IMR-90 (cell line): Measurements from ENCODE around the gene RHBDD1. TPM values are rescaled to one million over a fixed set of nuclear protein-coding genes. Genes with fewer than 3 reads are reported as not detected.

Experiments used
- ATAC-seq: fragments of 200-7000 bp; cut with Tn5 transposase; 2 replicates; pipeline ENCODE4 v1.9.1; 2020; ENCODE audit warnings: low read depth, mild to moderate bottlenecking, moderate library complexity
- BruUV-seq: library from RNA; stranded (reverse); fragments of 400-500 nt; replicated peaks from 2 replicates; lab custom pipeline; 2021; lab: Mats Ljungman, UMichigan
- CTCF ChIA-PET: fragments of 300-600 bp; formaldehyde crosslinking; extraction: SDS; loops from one replicate; lab custom pipeline; 2021; ENCODE audit warnings: antibody characterized with exemption; lab: Yijun Ruan, JAX
- POLR2A ChIA-PET: fragments of 300-600 bp; sonication (Branson Sonifier 250); formaldehyde crosslinking; loops from one replicate; lab custom pipeline; 2022; ENCODE audit warnings: antibody characterized with exemption; ENCODE audit not compliant: unreplicated experiment; lab: Charles Lee
- DNase-seq: peaks from one replicate; pipeline ENCODE4 v3.0.0; 2013
- H2AFZ ChIP-seq: replicated peaks from 2 replicates; pipeline ENCODE3; 2013; ENCODE audit warnings: low read length, mild to moderate bottlenecking; ENCODE audit not compliant: poor library complexity
- H2AK5ac ChIP-seq: 2 replicates; pipeline ENCODE4 v1.6.1; 2013; ENCODE audit warnings: low read depth, low read length, inconsistent platforms
- H2AK9ac ChIP-seq: replicated peaks from 2 replicates; pipeline ENCODE3; 2013; ENCODE audit warnings: mild to moderate bottlenecking, low read depth, low read length, moderate library complexity; ENCODE audit not compliant: poor library complexity
- H2BK120ac ChIP-seq: 2 replicates; pipeline ENCODE4 v1.6.1; 2013; ENCODE audit warnings: low read depth, low read length, inconsistent platforms
- H2BK15ac ChIP-seq: 3 replicates; pipeline ENCODE4 v1.6.1; 2013; ENCODE audit warnings: low read depth, low read length, inconsistent platforms
- H2BK20ac ChIP-seq: 2 replicates; pipeline ENCODE4 v1.6.1; 2013; ENCODE audit warnings: low read depth, mild to moderate bottlenecking, inconsistent platforms, low read length, moderate library complexity
- H2BK5ac ChIP-seq: 2 replicates; pipeline ENCODE4 v1.6.1; 2013; ENCODE audit warnings: mild to moderate bottlenecking, low read depth, low read length, inconsistent platforms; ENCODE audit not compliant: poor library complexity, severe bottlenecking
- H3K14ac ChIP-seq: replicated peaks from 2 replicates; pipeline ENCODE4 v1.6.1; 2013; ENCODE audit warnings: low read depth, low read length, inconsistent platforms
- H3K18ac ChIP-seq: 2 replicates; pipeline ENCODE4 v1.6.1; 2013; ENCODE audit warnings: low read depth, low read length, control low read depth
- H3K23ac ChIP-seq: 2 replicates; pipeline ENCODE4 v1.6.1; 2013; ENCODE audit warnings: low read depth, low read length, inconsistent platforms
- H3K27ac ChIP-seq: 2 replicates; pipeline ENCODE4 v1.5.1; 2013; ENCODE audit warnings: mild to moderate bottlenecking, control low read depth, low read length; ENCODE audit not compliant: insufficient read depth
- H3K27me3 ChIP-seq: 2 replicates; pipeline ENCODE4 v1.6.1; 2013; ENCODE audit warnings: low read length; ENCODE audit not compliant: control insufficient read depth, insufficient read depth
- H3K36me3 ChIP-seq: 2 replicates; pipeline ENCODE4 v1.6.1; 2013; ENCODE audit warnings: low read length, mixed read lengths; ENCODE audit not compliant: control insufficient read depth, insufficient read depth
- H3K4ac ChIP-seq: 2 replicates; pipeline ENCODE4 v1.6.1; 2013; ENCODE audit warnings: low read depth, low read length, inconsistent platforms
- H3K4me1 ChIP-seq: 2 replicates; pipeline ENCODE4 v1.6.1; 2013; ENCODE audit warnings: low read length, mixed read lengths; ENCODE audit not compliant: control insufficient read depth, insufficient read depth
- H3K4me2 ChIP-seq: 2 replicates; pipeline ENCODE4 v1.6.1; 2013; ENCODE audit warnings: low read depth, mild to moderate bottlenecking, control low read depth, low read length, moderate library complexity
- H3K4me3 ChIP-seq: 2 replicates; pipeline ENCODE4 v1.5.1; 2013; ENCODE audit warnings: low read depth, mild to moderate bottlenecking, control low read depth, low read length, moderate library complexity; ENCODE audit not compliant: insufficient read depth
- H3K56ac ChIP-seq: 2 replicates; pipeline ENCODE4 v1.6.1; 2013; ENCODE audit warnings: low read length, inconsistent platforms; ENCODE audit not compliant: insufficient read depth; ENCODE audit errors: extremely low read depth
- H3K79me1 ChIP-seq, 2 experiments: 2 replicates each; pipeline ENCODE4 v1.6.1; 2013; ENCODE audit warnings: low read length in 2 of 2, inconsistent platforms in 1 of 2, low read depth in 1 of 2
- H3K9ac ChIP-seq: 2 replicates; pipeline ENCODE4 v1.6.1; 2013; ENCODE audit warnings: low read depth, low read length, control low read depth
- H3K9me1 ChIP-seq: 2 replicates; pipeline ENCODE4 v1.6.1; 2013; ENCODE audit warnings: low read length, inconsistent platforms; ENCODE audit not compliant: insufficient read depth
- H3K9me3 ChIP-seq: 2 replicates; pipeline ENCODE4 v1.6.1; 2013; ENCODE audit warnings: low read length; ENCODE audit not compliant: control insufficient read depth, insufficient read depth
- H4K20me1 ChIP-seq: 2 replicates; pipeline ENCODE4 v1.6.1; 2013; ENCODE audit warnings: low read length, inconsistent platforms; ENCODE audit not compliant: insufficient read depth
- H4K5ac ChIP-seq: 2 replicates; pipeline ENCODE4 v1.6.1; 2013; ENCODE audit warnings: mild to moderate bottlenecking, low read depth, low read length, control low read depth
- H4K8ac ChIP-seq, 2 experiments: 2 replicates each; pipeline ENCODE4 v1.6.1; 2013; ENCODE audit warnings: low read depth in 2 of 2, low read length in 2 of 2, control low read depth in 1 of 2, inconsistent platforms in 1 of 2
- H4K91ac ChIP-seq: 2 replicates; pipeline ENCODE4 v1.6.1; 2013; ENCODE audit warnings: low read depth, low read length, inconsistent platforms; ENCODE audit not compliant: insufficient read depth
- BHLHE40 ChIP-seq: fragments of 150-350 bp; IDR thresholded peaks from 2 replicates; pipeline ENCODE4 v1.6.1; 2016; ENCODE audit warnings: mild to moderate bottlenecking, low read depth, low read length
- CEBPB ChIP-seq: IDR thresholded peaks from 2 replicates; pipeline ENCODE4 v1.6.1; 2012; ENCODE audit warnings: low read depth, low read length, improper control_type of control experiment
- CHD1 ChIP-seq: IDR thresholded peaks from 2 replicates; pipeline ENCODE4 v1.6.1; 2012; ENCODE audit warnings: low read depth, low read length, improper control_type of control experiment
- CTCF ChIP-seq: conservative IDR thresholded peaks from 2 replicates; pipeline ENCODE4 v1.5.1; 2012; ENCODE audit warnings: mild to moderate bottlenecking, low read depth, low read length, improper control_type of control experiment
- ELK1 ChIP-seq: fragments of 150-350 bp; IDR thresholded peaks from 2 replicates; pipeline ENCODE4 v1.6.1; 2016; ENCODE audit warnings: low read depth, mild to moderate bottlenecking, low read length, moderate library complexity, borderline replicate concordance
- FOS ChIP-seq: fragments of 150-350 bp; IDR thresholded peaks from 2 replicates; pipeline ENCODE4 v1.6.1; 2016; ENCODE audit warnings: low read depth, low read length
- MAFK ChIP-seq: IDR thresholded peaks from 2 replicates; pipeline ENCODE4 v1.6.1; 2012; ENCODE audit warnings: low read depth, low read length, improper control_type of control experiment
- MAZ ChIP-seq: IDR thresholded peaks from 2 replicates; pipeline ENCODE4 v1.6.1; 2012; ENCODE audit warnings: low read depth, mild to moderate bottlenecking, low read length, improper control_type of control experiment, moderate library complexity, borderline replicate concordance
- MXI1 ChIP-seq: IDR thresholded peaks from 2 replicates; pipeline ENCODE4 v1.6.1; 2012; ENCODE audit warnings: low read depth, mild to moderate bottlenecking, low read length, moderate library complexity, borderline replicate concordance
- NFE2L2 ChIP-seq: fragments of 150-350 bp; IDR thresholded peaks from 2 replicates; pipeline ENCODE4 v1.6.1; 2016; ENCODE audit warnings: low read depth, mild to moderate bottlenecking, low read length
- POLR2A ChIP-seq: IDR thresholded peaks from 2 replicates; pipeline ENCODE4 v1.6.1; 2012; ENCODE audit warnings: mild to moderate bottlenecking, low read depth, low read length
- RAD21 ChIP-seq: IDR thresholded peaks from 2 replicates; pipeline ENCODE4 v1.6.1; 2012; ENCODE audit warnings: low read length, improper control_type of control experiment
- RCOR1 ChIP-seq: IDR thresholded peaks from 2 replicates; pipeline ENCODE4 v1.6.1; 2012; ENCODE audit warnings: mild to moderate bottlenecking, low read length, improper control_type of control experiment; ENCODE audit not compliant: insufficient replicate concordance
- RFX5 ChIP-seq: IDR thresholded peaks from 2 replicates; pipeline ENCODE4 v1.8.0; 2012; ENCODE audit warnings: low read depth, mild to moderate bottlenecking, low read length, moderate library complexity
- SMC3 ChIP-seq: fragments of 150-350 bp; IDR thresholded peaks from 2 replicates; pipeline ENCODE4 v1.6.1; 2016; ENCODE audit warnings: low read depth, mild to moderate bottlenecking, antibody characterized with exemption, low read length, moderate library complexity
- USF2 ChIP-seq: fragments of 150-350 bp; IDR thresholded peaks from 2 replicates; pipeline ENCODE4 v1.6.1; 2017; ENCODE audit warnings: mild to moderate bottlenecking, antibody characterized with exemption, low read length, low read depth
- WGBS, 2 experiments: methylation state at CpG; one replicate each; pipeline versions ENCODE4 v1.1.5 to v1.1.7; 2013; ENCODE audit warnings: missing lambda C conversion rate in 2 of 2; ENCODE audit not compliant: insufficient read length in 1 of 2; ENCODE audit errors: extremely low coverage in 2 of 2; 5-methylcytosine and 5-hydroxymethylcytosine counted together
- dilution Hi-C: fragments of 300-500 bp; cut with HindIII; formaldehyde crosslinking; loops from one replicate; pipeline ENCODE4 v1.14.3; 2018; ENCODE audit warnings: low sequenced_read_pairs; ENCODE audit not compliant: unreplicated experiment
- in situ Hi-C: fragments of 300-500 bp; cut with MboI; formaldehyde crosslinking; loops from 3 replicates; pipeline ENCODE4 v1.14.3; 2019; ENCODE audit warnings: low sequenced_read_pairs, inconsistent platforms, mixed read lengths
- intact Hi-C: fragments of 100-400 bp; cut with micrococcal nuclease; formaldehyde crosslinking; loops from 2 replicates; pipeline ENCODE4 v1.10.0; 2022
- polyA plus RNA-seq, 3 experiments: library from polyadenylated mRNA; depleted of rRNA; stranded (reverse); fragments of >200 nt; gene quantifications; 2 replicates each; pipeline ENCODE4 v1.2.3, GENCODE V29; 2012; ENCODE audit warnings: low replicate concordance in 1 of 3
- total RNA-seq: library from RNA; depleted of rRNA; stranded (reverse); fragments of >200 nt; gene quantifications from 2 replicates; pipeline ENCODE4 v1.2.3, GENCODE V29; 2012

Gene RHBDD1
- total and polyA plus RNA-seq, 2 of the 4 experiments (the other 2 are of a cell fraction), result 9.7 to 14.0 TPM

- dilution Hi-C loops (no loop called here), intact Hi-C loops (no loop called here), in situ Hi-C loops (no loop called here)
- Histone ChIP-seq H3K4me1 (no peaks in the 10 kb centered on the region), H4K5ac (no peak overlapping the region), H3K56ac (no peak overlapping the region), H3K9me3 (peaks cover 2% of the 10 kb centered on the region), H3K4me2 (no peak overlapping the region), H3K9ac (no peak overlapping the region), H2BK120ac (no peak overlapping the region), H3K4me3 (no peak overlapping the region), H2AFZ (no peak overlapping the region), H3K9me1 (no peaks in the 10 kb centered on the region), H4K8ac (no peak overlapping the region), H3K27ac (no peak overlapping the region), H3K18ac (no peak overlapping the region), H4K20me1 (no peaks in the 10 kb centered on the region), H3K79me1 (no peaks in the 10 kb centered on the region), H3K23ac (no peak overlapping the region), H2BK15ac (no peak overlapping the region), H3K14ac (no peak overlapping the region), H2AK9ac (no peak overlapping the region), H2BK20ac (no peak overlapping the region), H3K36me3 (no peaks in the 10 kb centered on the region), H2BK5ac (no peak overlapping the region), H2AK5ac (no peak overlapping the region), H3K27me3 (no peaks in the 10 kb centered on the region), H4K91ac (no peak overlapping the region), H3K4ac (no peak overlapping the region)
- TF ChIP-seq CHD1 (no peak), SMC3 (no peak), CTCF (no peak), RFX5 (no peak), MAZ (no peak), RAD21 (no peak), BHLHE40 (no peak), MXI1 (no peak), NFE2L2 (no peak), MAFK (no peak), POLR2A (no peak), FOS (no peak), RCOR1 (no peak), ELK1 (no peak), USF2 (no peak), CEBPB (no peak)
- WGBS, 2 experiments, result no CpG with 5 or more reads among the region's 2 CpGs
- DNase-seq (no peak), ATAC-seq (no peak)
- no TSS peak for BruUV-seq
- ChIA-PET POLR2A (interaction anchor here (0.5 kb wide), 1 partner anchor 30 kb away, joined by 3 read pairs; no protein-coding TSS in a partner anchor), CTCF (interaction anchor here (1.2 kb wide), 1 partner anchor 10 kb away, joined by 8 read pairs; the partner anchor contains the start of gene RHBDD1)
Observed at GRCh38 chr2:226825056-226825455, 10.8 kb upstream of the RHBDD1 start.
